ENCODE data around the gene PHF5A. TPM values are rescaled to one million over a fixed set of nuclear protein-coding genes. Genes with fewer than 3 reads are reported as not detected.

Gene PHF5A
- total RNA-seq, 1 experiment from 2014 or later = 80.4 TPM

DNA sequence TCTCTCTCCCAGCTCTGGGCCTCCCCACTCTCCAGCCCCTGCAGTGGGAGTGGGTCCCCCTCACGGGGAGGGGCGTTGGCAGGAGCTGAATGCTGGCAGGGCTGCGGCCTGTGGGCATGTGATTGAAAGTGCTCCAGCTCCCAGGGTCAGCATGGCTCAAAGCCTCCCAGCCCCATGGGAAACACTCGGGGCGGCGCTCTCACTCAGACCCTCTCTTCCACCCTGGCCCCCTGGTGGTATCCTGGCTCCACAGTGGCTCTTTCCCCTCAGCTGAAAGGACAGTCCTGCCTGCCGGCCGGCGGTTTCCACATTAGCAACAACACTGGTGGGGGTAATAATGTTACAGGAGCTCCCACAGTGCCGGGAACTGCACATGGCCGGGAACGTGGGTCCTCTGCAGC, 40.3 kb upstream of the PHF5A start:
- ChIA-PET POLR2A (ENCODE audit: unreplicated experiment) (no interaction called here), CTCF (no interaction called here)
- Histone ChIP-seq H3K9me2 (replicated peaks; ENCODE audit: low read length) (no peaks in the 10 kb centered on the region), H3K27me3 (ENCODE audit: low read length) (no peaks in the 10 kb centered on the region), H3K36me3 (ENCODE audit: low read depth, low read length) (peaks cover 11% of the 10 kb centered on the region), H4K20me1 (ENCODE audit: low read length) (no peaks in the 10 kb centered on the region), H3F3A (ENCODE audit: low read length, unreplicated experiment) (no peaks in the 10 kb centered on the region), H3K27ac (ENCODE audit: low read length) (no peak overlapping the region), H2AFZ (ENCODE audit: low read length) (no peak overlapping the region), H3K79me2 (ENCODE audit: low read length) (peaks cover 11% of the 10 kb centered on the region; the same call in 1 of the 2 replicates), H3K9me3 (ENCODE audit: low read length) (no peaks in the 10 kb centered on the region), H3K4me3 (ENCODE audit: low read length) (no peak overlapping the region), H3K4me1 (ENCODE audit: insufficient read depth, low read length) (peaks cover 14% of the 10 kb centered on the region), H3K9ac (ENCODE audit: low read length) (no peak overlapping the region), H3K4me2 (ENCODE audit: low read length) (no peak overlapping the region)
- no peak for ATAC-seq
- no TSS peak for BruUV-seq (replicated peaks)
- TF ChIP-seq, protein P1, sequence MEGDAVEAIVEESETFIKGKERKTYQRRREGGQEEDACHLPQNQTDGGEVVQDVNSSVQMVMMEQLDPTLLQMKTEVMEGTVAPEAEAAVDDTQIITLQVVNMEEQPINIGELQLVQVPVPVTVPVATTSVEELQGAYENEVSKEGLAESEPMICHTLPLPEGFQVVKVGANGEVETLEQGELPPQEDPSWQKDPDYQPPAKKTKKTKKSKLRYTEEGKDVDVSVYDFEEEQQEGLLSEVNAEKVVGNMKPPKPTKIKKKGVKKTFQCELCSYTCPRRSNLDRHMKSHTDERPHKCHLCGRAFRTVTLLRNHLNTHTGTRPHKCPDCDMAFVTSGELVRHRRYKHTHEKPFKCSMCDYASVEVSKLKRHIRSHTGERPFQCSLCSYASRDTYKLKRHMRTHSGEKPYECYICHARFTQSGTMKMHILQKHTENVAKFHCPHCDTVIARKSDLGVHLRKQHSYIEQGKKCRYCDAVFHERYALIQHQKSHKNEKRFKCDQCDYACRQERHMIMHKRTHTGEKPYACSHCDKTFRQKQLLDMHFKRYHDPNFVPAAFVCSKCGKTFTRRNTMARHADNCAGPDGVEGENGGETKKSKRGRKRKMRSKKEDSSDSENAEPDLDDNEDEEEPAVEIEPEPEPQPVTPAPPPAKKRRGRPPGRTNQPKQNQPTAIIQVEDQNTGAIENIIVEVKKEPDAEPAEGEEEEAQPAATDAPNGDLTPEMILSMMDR (conservative IDR thresholded peaks at IDR 0.05; ENCODE audit: low read depth, low read length) = no peak
- no peak for TF ChIP-seq EZH2 (IDR thresholded peaks at IDR 0.05; ENCODE audit: low read length, unreplicated experiment)
- no peak for TF ChIP-seq EZH2phosphoT487 (IDR thresholded peaks at IDR 0.05; ENCODE audit: borderline replicate concordance, low read length)
- no peak for DNase-seq
- intact Hi-C loops (cut with micrococcal nuclease) = no loop called here

DNA sequence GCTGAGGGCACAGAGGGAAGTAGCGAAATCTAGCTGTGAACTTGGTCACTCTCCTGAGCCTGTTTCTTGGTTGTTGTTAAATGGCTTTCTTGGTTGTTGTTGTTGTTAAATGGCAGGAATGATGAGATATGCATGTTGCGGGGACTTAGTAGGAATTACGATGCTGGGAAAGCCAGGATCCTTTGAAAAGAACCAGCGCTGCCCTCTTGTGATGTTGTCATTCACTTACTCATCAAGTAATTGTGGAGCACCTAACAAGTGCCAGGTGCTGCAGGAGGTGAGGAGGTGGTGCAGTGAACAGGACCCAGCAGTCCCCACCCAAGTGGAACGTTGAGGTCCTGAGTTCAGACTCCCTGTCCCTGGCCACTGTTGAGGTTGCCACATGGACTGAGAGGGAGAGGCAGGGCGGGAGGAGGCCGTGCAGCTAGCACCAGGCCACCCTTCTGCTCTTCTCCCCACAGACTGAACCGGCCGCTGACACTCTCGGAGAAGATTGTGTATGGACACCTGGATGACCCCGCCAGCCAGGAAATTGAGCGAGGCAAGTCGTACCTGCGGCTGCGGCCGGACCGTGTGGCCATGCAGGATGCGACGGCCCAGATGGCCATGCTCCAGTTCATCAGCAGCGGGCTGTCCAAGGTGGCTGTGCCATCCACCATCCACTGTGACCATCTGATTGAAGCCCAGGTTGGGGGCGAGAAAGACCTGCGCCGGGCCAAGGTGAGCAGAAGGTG, 39.0 kb upstream of the PHF5A start:
- intact Hi-C loops (cut with micrococcal nuclease) = no loop called here
- Histone ChIP-seq H2AFZ (ENCODE audit: low read length) (no peak overlapping the region), H3K4me3 (ENCODE audit: low read length) (no peak overlapping the region), H3K9me2 (replicated peaks; ENCODE audit: low read length) (no peaks in the 10 kb centered on the region), H3K27me3 (ENCODE audit: low read length) (no peaks in the 10 kb centered on the region), H3K79me2 (ENCODE audit: low read length) (0 out of 2 replicates have a peak, but pooled peaks cover 6% of the 10 kb centered on the region), H3K36me3 (ENCODE audit: low read depth, low read length) (peaks cover 8% of the 10 kb centered on the region), H3K9ac (ENCODE audit: low read length) (no peak overlapping the region), H3K27ac (ENCODE audit: low read length) (no peak overlapping the region), H3K4me2 (ENCODE audit: low read length) (no peak overlapping the region), H3F3A (ENCODE audit: low read length, unreplicated experiment) (no peaks in the 10 kb centered on the region), H3K9me3 (ENCODE audit: low read length) (no peaks in the 10 kb centered on the region), H3K4me1 (ENCODE audit: insufficient read depth, low read length) (peaks cover 5% of the 10 kb centered on the region), H4K20me1 (ENCODE audit: low read length) (no peaks in the 10 kb centered on the region)
- BruUV-seq (replicated peaks) = no TSS peak
- DNase-seq = no peak
- POLR2A ChIA-PET (ENCODE audit: unreplicated experiment) = no interaction called here
- CTCF ChIA-PET = no interaction called here
- TF ChIP-seq EZH2phosphoT487 (IDR thresholded peaks at IDR 0.05; ENCODE audit: borderline replicate concordance, low read length) (no peak), EZH2 (IDR thresholded peaks at IDR 0.05; ENCODE audit: low read length, unreplicated experiment) (no peak)
- TF ChIP-seq, protein P1 (conservative IDR thresholded peaks at IDR 0.05; ENCODE audit: low read depth, low read length) = no peak
- no peak for ATAC-seq

DNA sequence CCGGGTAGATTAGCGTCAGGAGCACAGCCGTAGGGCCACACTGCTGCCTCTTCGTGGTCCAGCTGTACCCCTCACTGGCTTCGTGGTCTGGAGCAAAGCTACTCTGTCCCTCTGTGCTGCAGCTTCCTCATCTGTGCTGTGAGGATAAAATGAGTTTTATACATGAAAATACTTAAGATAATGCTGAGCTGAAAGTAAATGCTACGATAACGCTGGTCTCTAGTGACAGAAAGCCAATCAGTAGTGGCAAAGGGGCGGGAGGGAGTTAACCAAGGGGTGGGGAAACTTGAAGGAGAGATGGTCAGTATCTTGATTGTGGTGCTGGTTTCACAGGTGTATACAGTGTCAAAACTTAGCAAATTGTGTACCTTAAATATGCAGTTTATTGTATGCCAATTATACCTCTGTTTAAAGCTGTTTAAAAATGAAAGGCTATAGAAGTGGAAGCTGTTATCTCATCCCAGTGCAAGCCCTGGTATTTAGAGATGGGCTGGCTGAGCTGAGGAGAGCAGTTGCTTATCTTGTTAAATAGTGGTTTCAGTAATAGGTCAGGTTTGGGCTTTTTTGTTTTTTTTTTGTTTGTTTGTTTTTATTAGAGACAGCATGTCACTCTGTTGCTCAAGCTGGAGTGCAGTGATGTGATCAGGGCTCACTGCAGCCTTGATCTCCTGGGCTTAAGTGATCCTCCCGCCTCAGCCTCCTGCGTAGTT, 37.2 kb upstream of the PHF5A start:
- ATAC-seq = no peak
- Histone ChIP-seq H3K27ac (ENCODE audit: low read length) (no peak overlapping the region), H2AFZ (ENCODE audit: low read length) (no peak overlapping the region), H4K20me1 (ENCODE audit: low read length) (no peaks in the 10 kb centered on the region), H3K79me2 (ENCODE audit: low read length) (0 out of 2 replicates have a peak, but pooled peaks cover 12% of the 10 kb centered on the region), H3K9me2 (replicated peaks; ENCODE audit: low read length) (no peaks in the 10 kb centered on the region), H3K9me3 (ENCODE audit: low read length) (no peaks in the 10 kb centered on the region), H3K4me1 (ENCODE audit: insufficient read depth, low read length) (no peaks in the 10 kb centered on the region), H3K36me3 (ENCODE audit: low read depth, low read length) (peaks cover 5% of the 10 kb centered on the region), H3K9ac (ENCODE audit: low read length) (no peak overlapping the region), H3F3A (ENCODE audit: low read length, unreplicated experiment) (no peaks in the 10 kb centered on the region), H3K27me3 (ENCODE audit: low read length) (no peaks in the 10 kb centered on the region), H3K4me3 (ENCODE audit: low read length) (no peak overlapping the region), H3K4me2 (ENCODE audit: low read length) (no peak overlapping the region)
- TF ChIP-seq EZH2phosphoT487 (IDR thresholded peaks at IDR 0.05; ENCODE audit: borderline replicate concordance, low read length) = no peak
- TF ChIP-seq EZH2 (IDR thresholded peaks at IDR 0.05; ENCODE audit: low read length, unreplicated experiment) = no peak
- TF ChIP-seq, protein P1 (conservative IDR thresholded peaks at IDR 0.05; ENCODE audit: low read depth, low read length) = no peak
- no peak for DNase-seq
- intact Hi-C loops (cut with micrococcal nuclease) = no loop called here
- CTCF ChIA-PET = no interaction called here
- POLR2A ChIA-PET (ENCODE audit: unreplicated experiment) = no interaction called here
- BruUV-seq (replicated peaks) = no TSS peak
